Measurements from ENCODE around the gene IL17D. TPM values are rescaled to one million over a fixed set of nuclear protein-coding genes. Genes with fewer than 3 reads are reported as not detected.

Gene IL17D
- polyA plus RNA-seq, 1 experiment = 0.48 TPM

GRCh38 chr13:20767309-20767943 lies 63.9 kb downstream of the IL17D start:
- no peak overlapping the region for H3K4me3 ChIP-seq (ENCODE audit: low read depth, low read length)
- H3K27me3 ChIP-seq (ENCODE audit: control insufficient read depth, insufficient read depth, low read length) = no peaks in the 10 kb centered on the region
- H3K36me3 ChIP-seq (ENCODE audit: control insufficient read depth, insufficient read depth, low read length) = no peaks in the 10 kb centered on the region
- TF ChIP-seq CTCF (IDR thresholded peaks at IDR 0.05; ENCODE audit: insufficient read depth, low read depth, low read length) = no peak
- POLR2A ChIA-PET = no interaction called here
- DNase-seq (ENCODE audit: low read depth) = no peak
- CTCF ChIA-PET = no interaction called here

- no peak for TF ChIP-seq CTCF (IDR thresholded peaks at IDR 0.05; ENCODE audit: insufficient read depth, low read depth, low read length)
- Histone ChIP-seq H3K27me3 (ENCODE audit: control insufficient read depth, insufficient read depth, low read length) (no peaks in the 10 kb centered on the region), H3K4me3 (ENCODE audit: low read depth, low read length) (no peak overlapping the region), H3K36me3 (ENCODE audit: control insufficient read depth, insufficient read depth, low read length) (no peaks in the 10 kb centered on the region)
- POLR2A ChIA-PET = no interaction called here
- DNase-seq (ENCODE audit: low read depth) = no peak
- CTCF ChIA-PET = interaction anchor here (1.0 kb wide), 1 partner anchor 60 kb away, joined by 3 read pairs; no protein-coding TSS in a partner anchor
These were observed 65.6 kb downstream of the IL17D start for GRCh38 chr13:20769091-20769490.

GRCh38 chr13:20769834-20770233 lies 66.3 kb downstream of the IL17D start:
- TF ChIP-seq CTCF (IDR thresholded peaks at IDR 0.05; ENCODE audit: insufficient read depth, low read depth, low read length) = no peak
- ChIA-PET CTCF (no interaction called here), POLR2A (no interaction called here)

More at GRCh38 chr13:20769834-20770233, 66.3 kb downstream of the IL17D start:
- H3K36me3 ChIP-seq (ENCODE audit: control insufficient read depth, insufficient read depth, low read length) = no peaks in the 10 kb centered on the region
- H3K4me3 ChIP-seq (ENCODE audit: low read depth, low read length) = no peak overlapping the region
- no peaks in the 10 kb centered on the region for H3K27me3 ChIP-seq (ENCODE audit: control insufficient read depth, insufficient read depth, low read length)
- DNase-seq (ENCODE audit: low read depth) = no peak

Other genes with a start within 250 kb of the IL17D start
- 25.6 and 30.6 TPM in 2 replicates for gene CRYL1, start 177.8 kb upstream of the IL17D start, polyA plus RNA-seq (2011; rRNA removed)
- gene IFT88, start 136.5 kb upstream of the IL17D start, polyA plus RNA-seq (2011; rRNA removed) = 3.8 and 6.9 TPM in 2 replicates
- gene EEF1AKMT1, start 70.3 kb downstream of the IL17D start, polyA plus RNA-seq (2011; rRNA removed) = 5.8 and 10.4 TPM in 2 replicates
- gene XPO4, start 199.0 kb downstream of the IL17D start, polyA plus RNA-seq (2011; rRNA removed) = 4.9 and 10.8 TPM in 2 replicates